NCI-H2107 treated with DMSO at 0.1 percent for 48 hours (cell line): Measurements from ENCODE around the gene ARMC2.
"Not testable (repeated sequence)": the region's sequence is repeated elsewhere in the genome, so short reads cannot be mapped to it uniquely, and the experiment has no call there.

ENCODE experiments used
- DNase-seq: peaks from one replicate; lab custom pipeline; 2025; ENCODE audit not compliant: unreplicated experiment; lab: John Stamatoyannopoulos, UW

Gene ARMC2

GRCh38 chr6:108831104-108831503 is 17.1 kb upstream of the ARMC2 start:
- DNase-seq = no peak

GRCh38 chr6:108832738-108833137 is 15.5 kb upstream of the ARMC2 start:
- DNase-seq = no peak

GRCh38 chr6:108835218-108835850 is 12.9 kb upstream of the ARMC2 start:
- DNase-seq = peak; percentile 47

- DNase-seq = no peak
These were observed 12.2 kb upstream of the ARMC2 start for GRCh38 chr6:108836061-108836460.

DNA sequence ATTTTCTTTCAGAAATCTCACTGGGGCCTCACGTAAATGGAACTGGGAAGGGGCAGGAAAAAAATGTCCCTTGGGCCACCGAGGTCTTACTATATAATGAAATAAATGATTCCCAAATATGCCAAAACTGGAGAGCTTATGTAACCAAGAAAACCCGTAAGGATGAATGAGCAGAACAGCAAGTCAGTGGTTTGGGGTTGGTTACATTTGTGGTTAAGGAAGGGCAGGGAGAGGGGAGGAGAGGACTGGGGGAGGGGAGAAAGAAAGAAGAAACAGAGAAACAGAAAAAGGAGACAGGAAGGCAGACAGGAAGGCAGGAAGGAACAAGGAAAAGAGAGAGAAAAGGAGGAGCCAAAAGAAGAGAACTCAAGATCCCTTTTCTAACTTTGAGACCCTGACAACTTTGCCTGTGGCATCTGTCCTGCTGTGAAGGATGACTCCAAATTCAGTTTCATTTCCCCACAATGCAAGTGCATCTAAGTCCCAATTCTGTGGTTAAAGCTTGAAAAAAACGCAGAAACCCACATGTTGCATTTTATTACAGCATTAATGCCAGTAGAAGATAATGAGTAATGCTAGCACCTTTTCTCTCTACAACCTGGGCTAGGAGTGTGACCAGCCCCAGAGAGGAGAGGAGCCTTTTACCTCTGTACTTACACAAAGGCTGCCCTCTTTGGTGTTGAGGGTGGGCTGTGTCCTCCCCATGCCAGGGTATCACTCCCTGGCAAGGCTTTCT is 10.8 kb upstream of the ARMC2 start:
- DNase-seq = no peak

DNA sequence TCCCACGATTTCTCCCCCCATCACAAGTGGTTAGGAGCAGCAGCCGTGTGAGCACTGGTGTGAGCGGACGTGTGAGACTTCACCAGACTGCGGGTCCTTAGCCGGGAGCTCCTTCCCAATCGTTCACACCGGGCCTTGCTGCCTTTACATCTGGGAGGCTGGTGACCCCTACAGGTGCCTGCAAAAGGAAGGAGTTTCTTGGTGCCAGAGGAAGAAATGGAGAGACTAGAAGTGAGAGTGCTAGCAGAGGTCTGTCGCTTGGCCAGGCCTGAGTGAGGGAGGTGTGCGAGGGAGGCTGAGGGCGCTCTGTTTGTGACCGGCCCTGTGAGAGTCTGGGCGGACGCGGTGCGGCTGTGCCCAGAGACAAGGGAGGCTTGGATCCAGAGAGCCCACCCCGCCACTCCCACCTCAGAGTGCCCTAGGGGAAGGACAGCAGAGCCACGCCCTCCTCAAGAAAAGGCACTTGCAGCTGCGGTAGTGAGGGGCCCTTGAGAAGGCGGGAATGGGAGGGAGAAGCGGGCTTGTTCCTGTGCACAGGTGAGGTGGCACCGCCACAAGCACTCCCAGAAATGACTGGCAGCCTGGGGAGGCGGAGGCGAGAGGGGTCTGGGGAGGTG is 10.0 kb upstream of the ARMC2 start:
- DNase-seq = no peak

DNA sequence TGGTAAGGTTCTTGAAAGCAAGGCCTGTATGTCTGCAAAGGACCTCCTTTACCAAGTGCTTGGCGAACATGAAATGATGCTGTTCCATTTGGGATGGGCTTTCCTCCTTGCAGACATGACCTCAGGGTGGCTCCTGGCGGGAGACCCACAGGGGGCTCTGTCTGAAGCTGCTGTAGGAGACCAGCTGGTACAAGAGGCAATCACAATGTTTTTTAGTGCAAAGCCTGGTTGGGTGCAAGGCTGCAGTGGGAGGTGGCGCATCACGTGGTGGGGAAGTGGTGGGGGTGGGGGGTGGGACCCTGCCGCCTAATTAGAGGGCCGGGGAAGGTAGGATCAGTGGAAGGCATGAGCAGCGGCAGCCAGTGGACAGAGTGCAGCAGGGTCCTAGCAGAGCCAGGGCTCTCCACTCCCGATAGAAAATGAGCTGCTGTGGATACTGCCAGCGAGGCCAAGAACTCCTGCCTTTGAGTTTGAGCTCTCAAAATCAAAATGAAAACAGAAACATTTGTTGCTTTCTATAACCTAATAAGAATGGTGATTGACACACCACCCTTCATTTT is 9.1 kb upstream of the ARMC2 start:
- no peak for DNase-seq

GRCh38 chr6:108840919-108841318 is 7.3 kb upstream of the ARMC2 start:
- no peak for DNase-seq

DNA sequence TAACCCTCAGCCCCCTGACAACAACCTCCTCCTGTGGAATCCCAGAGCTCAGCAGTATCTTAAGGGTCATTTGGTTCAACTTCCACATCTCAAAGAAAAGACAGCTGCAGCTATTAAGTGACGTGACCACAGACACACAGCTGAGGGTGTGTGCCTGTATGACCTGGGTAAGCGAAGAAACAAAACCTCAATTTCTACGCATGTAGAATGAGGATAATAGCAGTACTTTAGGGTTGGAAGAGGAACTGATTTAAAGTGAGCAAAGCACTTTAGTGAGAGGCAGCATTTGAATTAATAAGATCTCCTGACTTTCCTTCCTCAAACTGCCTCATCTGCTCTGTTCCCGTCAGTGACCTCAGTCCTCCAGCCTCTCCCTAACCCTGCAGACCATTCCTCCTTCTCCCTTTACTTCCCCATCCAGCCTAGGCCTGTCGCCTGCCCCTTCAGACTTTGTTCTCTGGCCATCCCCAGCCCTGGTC is 6.8 kb upstream of the ARMC2 start:
- no peak for DNase-seq

- no peak for DNase-seq
These were observed 4.1 kb upstream of the ARMC2 start for GRCh38 chr6:108844135-108844534.

- DNase-seq = no peak
These were observed 3.1 kb upstream of the ARMC2 start for GRCh38 chr6:108845145-108845544.

DNA sequence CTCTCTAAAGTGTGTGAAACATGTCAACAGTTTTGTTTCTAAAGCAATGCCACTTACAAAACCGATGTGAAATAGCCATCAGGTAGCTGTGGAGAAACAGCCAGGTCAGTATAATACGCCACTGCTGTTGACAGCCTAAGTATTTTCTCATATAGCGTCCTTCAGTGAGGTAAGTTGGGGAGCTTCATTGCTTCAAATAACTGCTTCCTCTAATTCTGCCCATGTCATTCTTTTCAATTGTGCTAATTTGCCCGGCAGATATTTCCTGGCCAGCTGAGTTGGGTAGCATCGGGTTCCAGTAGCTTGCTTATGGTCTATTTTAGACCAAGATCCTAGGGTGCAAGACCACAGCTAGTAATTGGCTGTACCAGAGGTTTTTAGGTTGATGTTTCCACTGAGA is 2.1 kb upstream of the ARMC2 start:
- no peak for DNase-seq

DNA sequence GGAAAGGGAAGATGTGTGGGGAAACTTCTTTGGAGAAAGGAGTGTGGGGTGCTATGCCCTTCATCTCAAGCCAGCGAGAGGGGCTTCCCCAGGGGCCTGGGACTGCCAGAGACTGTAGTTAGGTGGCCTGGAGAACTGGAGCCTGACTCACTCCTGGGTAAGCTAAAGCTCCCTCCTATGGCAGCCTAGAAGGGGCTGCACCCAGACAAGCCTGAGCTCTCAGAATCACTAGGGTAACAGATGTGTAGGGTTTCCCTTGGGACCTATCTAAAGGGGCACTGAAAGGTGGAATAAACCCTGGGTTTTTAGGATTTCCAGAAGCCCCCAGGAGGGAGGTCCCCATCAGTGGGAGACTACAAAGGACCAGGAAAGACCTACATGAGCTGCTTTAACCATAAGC is 1.6 kb upstream of the ARMC2 start:
- no peak for DNase-seq

DNA sequence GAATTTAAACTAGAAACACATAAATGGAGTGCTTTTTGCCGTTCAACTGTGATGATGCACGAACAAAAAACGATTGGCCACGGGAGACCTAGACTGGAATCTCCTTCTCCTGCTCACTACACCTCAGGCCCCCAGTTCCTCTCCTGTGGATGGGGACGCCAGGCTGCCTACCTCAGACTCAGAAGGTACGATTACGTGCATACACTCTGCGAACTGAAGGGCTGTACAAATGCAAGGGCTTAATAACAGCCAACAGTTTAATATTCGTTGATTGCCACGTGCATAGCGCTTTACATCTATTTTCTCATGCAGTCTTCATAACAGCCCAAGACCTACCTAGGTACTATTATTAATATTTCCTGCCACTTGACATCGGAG is 495 bp upstream of the ARMC2 start:
- peak; percentile 61 for DNase-seq

DNA sequence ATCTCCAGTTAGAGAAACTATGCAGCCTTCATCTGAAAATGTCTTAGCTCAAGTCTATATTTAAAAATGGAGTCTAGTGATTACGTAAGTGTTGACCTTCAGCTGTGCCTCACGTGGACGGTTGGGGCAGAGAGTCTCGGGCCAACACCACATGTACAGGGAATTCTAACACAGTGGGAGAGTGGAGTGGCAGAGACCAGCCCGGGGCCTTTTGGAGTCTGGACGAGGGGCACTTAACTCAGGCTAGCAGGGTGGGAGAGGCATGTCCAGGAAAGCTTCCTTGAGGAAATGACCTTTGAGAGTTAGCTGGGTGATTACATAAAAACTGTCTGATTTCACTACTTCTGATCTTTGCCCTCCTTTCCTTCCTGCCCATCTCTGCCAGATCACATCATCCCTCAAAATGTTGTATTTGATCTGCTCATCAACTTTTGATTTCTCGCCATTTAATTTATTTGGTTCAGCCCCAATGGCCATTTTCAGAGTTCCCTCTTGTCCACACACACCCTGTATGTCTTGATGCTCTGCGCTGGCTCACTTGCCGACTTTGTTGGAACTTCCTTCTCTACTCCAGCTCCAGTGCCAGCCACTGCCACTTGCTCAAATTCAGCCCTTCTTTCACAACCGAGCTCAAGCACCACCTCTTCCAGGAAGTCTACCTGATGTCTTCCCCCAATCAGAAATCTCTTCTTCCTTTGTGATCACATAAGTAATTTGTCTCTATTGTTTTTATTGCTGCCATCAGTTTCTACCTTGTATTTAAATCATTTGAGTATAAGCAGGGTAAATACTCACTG is 2.6 kb downstream of the ARMC2 start:
- no peak for DNase-seq

DNA sequence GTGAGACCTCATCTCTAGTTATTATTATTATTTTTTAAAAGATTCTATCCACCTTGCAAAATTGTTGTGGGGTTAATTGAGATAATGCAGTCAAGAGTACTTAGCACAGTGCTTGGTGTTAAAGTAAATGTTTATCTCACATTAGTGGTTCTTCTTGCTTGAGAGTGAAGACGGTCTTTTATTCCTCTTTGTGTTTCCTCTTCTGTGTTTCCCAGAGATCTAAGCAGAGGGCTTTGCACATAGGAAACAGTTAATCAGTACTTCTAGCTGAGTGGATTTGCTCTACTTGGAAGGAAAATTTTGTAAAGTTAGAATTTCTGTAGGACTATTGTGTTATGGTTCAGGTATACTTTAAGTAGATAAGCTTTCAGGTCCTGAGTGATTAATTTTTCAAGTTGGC is 3.5 kb downstream of the ARMC2 start:
- DNase-seq = no peak

DNA sequence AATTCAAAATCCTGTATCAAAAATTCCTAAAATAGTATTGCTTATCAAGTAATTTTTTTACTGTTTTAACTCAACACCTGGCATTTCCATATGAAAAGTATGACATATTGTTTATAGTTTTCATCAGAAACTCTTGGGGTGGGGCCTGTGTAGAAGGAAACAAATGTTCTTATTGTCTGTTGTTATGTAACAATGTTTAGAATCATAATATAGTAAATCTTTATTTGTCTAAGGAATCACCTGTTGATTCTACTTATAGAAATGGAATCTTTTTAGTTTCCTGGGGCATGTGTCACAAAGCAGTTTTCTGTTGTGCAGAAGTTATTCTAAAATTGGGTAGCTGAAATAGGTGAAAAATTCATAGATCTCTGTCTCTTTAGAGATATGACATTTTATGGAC is 4.9 kb downstream of the ARMC2 start:
- no peak for DNase-seq

GRCh38 chr6:108862479-108863191 is 14.4 kb downstream of the ARMC2 start:
- DNase-seq = no peak

GRCh38 chr6:108865751-108866286 is 17.6 kb downstream of the ARMC2 start:
- DNase-seq = not testable (repeated sequence)

- DNase-seq = no peak
These were observed 18.6 kb downstream of the ARMC2 start for GRCh38 chr6:108866798-108867197.
